Activated CD8-positive, alpha-beta memory T cell treated with anti-CD3 and anti-CD28 coated beads for 48 hours (primary cell): ENCODE results near the gene TIGD4.

Experiments used
- DNase-seq, 3 experiments: peaks; one replicate each; pipeline ENCODE4 v3.0.0-alpha.2; 2020; ENCODE audit warnings: low read depth in 2 of 3, low spot score in 2 of 3

The TIGD4 gene

GRCh38 chr4:152779513-152780266 lies at the start of gene TIGD4, which contains the start of gene ARFIP1:
TSS of gene TIGD4 (minus strand) at chr4:152779730. CDS start at chr4:152771004, 8,726 bp downstream.
TSS of gene ARFIP1 (plus strand) at chr4:152779954. CDS start at chr4:152829634, 49,680 bp downstream.
- DNase-seq: peak; percentile 72 to 92 (median 88)

- DNase-seq: no peak
Measured at GRCh38 chr4:152828122-152828521, 48.6 kb upstream of the TIGD4 start.

- DNase-seq: no peak
Measured at GRCh38 chr4:152825336-152825735, 45.8 kb upstream of the TIGD4 start.

- DNase-seq: no peak
Measured at GRCh38 chr4:152824561-152824960, 45.0 kb upstream of the TIGD4 start.

GRCh38 chr4:152822323-152822722 lies 42.8 kb upstream of the TIGD4 start:
- DNase-seq: no peak

GRCh38 chr4:152820073-152820472 lies 40.5 kb upstream of the TIGD4 start:
- no peak for DNase-seq

- DNase-seq: no peak
Measured at GRCh38 chr4:152819026-152819645, 39.6 kb upstream of the TIGD4 start.

GRCh38 chr4:152817331-152817730 lies 37.8 kb upstream of the TIGD4 start:
- DNase-seq: no peak

- DNase-seq: no peak
Measured at GRCh38 chr4:152815078-152815477, 35.5 kb upstream of the TIGD4 start.

GRCh38 chr4:152810715-152811287 lies 31.3 kb upstream of the TIGD4 start:
- DNase-seq: no peak

- no peak for DNase-seq
Measured at GRCh38 chr4:152808670-152809069, 29.1 kb upstream of the TIGD4 start.

GRCh38 chr4:152807294-152807829 lies 27.8 kb upstream of the TIGD4 start:
- no peak for DNase-seq

- DNase-seq: no peak
Measured at GRCh38 chr4:152806501-152807125, 27.1 kb upstream of the TIGD4 start.

- no peak for DNase-seq
Measured at GRCh38 chr4:152805818-152806217, 26.3 kb upstream of the TIGD4 start.

- DNase-seq: no peak
Measured at GRCh38 chr4:152805071-152805650, 25.6 kb upstream of the TIGD4 start.

- no peak for DNase-seq
Measured at GRCh38 chr4:152803541-152803940, 24.0 kb upstream of the TIGD4 start.

- DNase-seq: no peak
Measured at GRCh38 chr4:152795891-152796290, 16.4 kb upstream of the TIGD4 start.

- DNase-seq: no peak
Measured at GRCh38 chr4:152786627-152787026, 7.1 kb upstream of the TIGD4 start.

GRCh38 chr4:152785639-152786615 lies 6.4 kb upstream of the TIGD4 start:
- DNase-seq: no peak
